ENCODE data around the gene HMCES. TPM values are rescaled to one million over a fixed set of nuclear protein-coding genes. Genes with fewer than 3 reads are reported as not detected.

HMCES gene, protein sequence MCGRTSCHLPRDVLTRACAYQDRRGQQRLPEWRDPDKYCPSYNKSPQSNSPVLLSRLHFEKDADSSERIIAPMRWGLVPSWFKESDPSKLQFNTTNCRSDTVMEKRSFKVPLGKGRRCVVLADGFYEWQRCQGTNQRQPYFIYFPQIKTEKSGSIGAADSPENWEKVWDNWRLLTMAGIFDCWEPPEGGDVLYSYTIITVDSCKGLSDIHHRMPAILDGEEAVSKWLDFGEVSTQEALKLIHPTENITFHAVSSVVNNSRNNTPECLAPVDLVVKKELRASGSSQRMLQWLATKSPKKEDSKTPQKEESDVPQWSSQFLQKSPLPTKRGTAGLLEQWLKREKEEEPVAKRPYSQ
- 22.1 and 22.5 TPM in 2 replicates for total RNA-seq
- 42.2 TPM for total RNA-seq (2013)
- polyA plus RNA-seq: 35.6 and 67.9 TPM in 2 replicates
- 33.7 and 62.5 TPM in 2 replicates for polyA minus RNA-seq

DNA sequence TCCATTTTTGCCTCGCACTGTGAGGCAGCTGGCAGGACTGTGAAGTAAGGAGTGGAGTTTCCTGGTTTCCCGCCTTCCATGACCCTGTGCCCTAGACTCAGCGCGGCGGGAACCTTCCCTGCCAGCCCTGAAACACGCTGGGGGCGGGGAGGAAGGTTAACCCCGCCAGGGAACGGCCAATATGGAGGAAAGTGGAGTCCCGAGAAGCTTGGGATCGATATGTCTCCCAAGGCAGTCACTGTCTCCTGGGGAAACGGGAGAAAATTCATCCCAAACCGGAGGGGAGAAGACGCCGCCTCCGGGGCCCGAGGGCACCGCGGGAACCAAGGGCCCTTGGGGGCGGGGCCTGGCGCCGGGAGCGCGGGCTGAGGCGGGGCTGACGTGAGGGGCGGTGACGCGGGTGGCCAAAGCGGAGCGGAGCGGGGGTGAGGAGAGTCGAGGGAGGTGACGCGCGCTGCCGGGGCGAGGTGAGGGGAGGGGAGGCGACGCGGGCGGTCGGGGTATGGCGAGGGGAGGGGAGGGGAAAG is at the start of gene HMCES:
Gene HMCES (plus strand): TSS at position 432 of the 527 bp plus-strand sequence. CDS start 863 bp downstream, outside the sequence.
- Mint-ChIP-seq H3K4me1 (peaks cover 73% of the 10 kb centered on the region), H3K4me3 (peak within 1 kb of the TSS; percentile 95), H3K27me3 (peaks cover 5% of the 10 kb centered on the region), H3K9me3 (ENCODE audit: insufficient read depth) (no peaks in the 10 kb centered on the region), H3K27ac (peak within 1 kb of the TSS; percentile 91)
- DNase-seq (peak; percentile 94), ATAC-seq (ENCODE audit: low read depth) (peak; percentile 72)
- Histone ChIP-seq H2AFZ (ENCODE audit: insufficient read depth, low read depth, low read length, poor library complexity, severe bottlenecking) (peak within 1 kb of the TSS; percentile 75), H3K9ac (ENCODE audit: low read length) (peak within 1 kb of the TSS; percentile 88), H4K20me1 (ENCODE audit: control insufficient read depth, insufficient read depth, low read length, poor library complexity, severe bottlenecking) (peaks cover 34% of the 10 kb centered on the region), H3K4me2 (replicated peaks; ENCODE audit: low read depth, low read length, poor library complexity, severe bottlenecking) (peak within 1 kb of the TSS; percentile 97), H3K4me1 (ENCODE audit: control insufficient read depth in 2 of 2, insufficient read depth in 2 of 2, low read length in 2 of 2) (peaks cover 67 to 73% of the 10 kb centered on the region in 2 donors), H3K9me3 (ENCODE audit: control extremely low read depth in 1 of 3, control insufficient read depth in 2 of 3, insufficient read depth in 1 of 3, low read length in 2 of 3) (no peaks in the 10 kb centered on the region), H3K36me3 (replicated peaks in 1 of 2; ENCODE audit: control extremely low read depth in 1 of 2, control insufficient read depth in 1 of 2, extremely low read depth in 1 of 2, insufficient read depth in 2 of 2, low read length in 1 of 2) (peaks cover 4 to 24% of the 10 kb centered on the region in 2 experiments), H3K27me3 (replicated peaks in 1 of 4; ENCODE audit: control extremely low read depth in 1 of 4, control insufficient read depth in 3 of 4, insufficient read depth in 4 of 4, low read length in 3 of 4) (peaks cover 0 to 4% (median 0%) of the 10 kb centered on the region in 4 experiments), H3K4me3 (ENCODE audit: control extremely low read depth in 1 of 5, extremely low read depth in 1 of 5, insufficient read depth in 1 of 5, low read depth in 2 of 5, low read length in 4 of 5) (peak within 1 kb of the TSS; percentile 79 to 92 (median 88)), H3K27ac (ENCODE audit: low read length in 2 of 2) (peak within 1 kb of the TSS; percentile 86), H3K79me2 (ENCODE audit: control insufficient read depth, insufficient read depth, low read length) (peaks cover 17% of the 10 kb centered on the region)
- under 1% methylated on average over 43 of the region's 44 CpGs for WGBS (ENCODE audit: insufficient coverage)
- TF ChIP-seq, protein P1, sequence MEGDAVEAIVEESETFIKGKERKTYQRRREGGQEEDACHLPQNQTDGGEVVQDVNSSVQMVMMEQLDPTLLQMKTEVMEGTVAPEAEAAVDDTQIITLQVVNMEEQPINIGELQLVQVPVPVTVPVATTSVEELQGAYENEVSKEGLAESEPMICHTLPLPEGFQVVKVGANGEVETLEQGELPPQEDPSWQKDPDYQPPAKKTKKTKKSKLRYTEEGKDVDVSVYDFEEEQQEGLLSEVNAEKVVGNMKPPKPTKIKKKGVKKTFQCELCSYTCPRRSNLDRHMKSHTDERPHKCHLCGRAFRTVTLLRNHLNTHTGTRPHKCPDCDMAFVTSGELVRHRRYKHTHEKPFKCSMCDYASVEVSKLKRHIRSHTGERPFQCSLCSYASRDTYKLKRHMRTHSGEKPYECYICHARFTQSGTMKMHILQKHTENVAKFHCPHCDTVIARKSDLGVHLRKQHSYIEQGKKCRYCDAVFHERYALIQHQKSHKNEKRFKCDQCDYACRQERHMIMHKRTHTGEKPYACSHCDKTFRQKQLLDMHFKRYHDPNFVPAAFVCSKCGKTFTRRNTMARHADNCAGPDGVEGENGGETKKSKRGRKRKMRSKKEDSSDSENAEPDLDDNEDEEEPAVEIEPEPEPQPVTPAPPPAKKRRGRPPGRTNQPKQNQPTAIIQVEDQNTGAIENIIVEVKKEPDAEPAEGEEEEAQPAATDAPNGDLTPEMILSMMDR (IDR thresholded peaks at IDR 0.05): no peak
- no peak for TF ChIP-seq EZH2 (IDR thresholded peaks at IDR 0.05; ENCODE audit: borderline replicate concordance, insufficient read depth, low read depth, low read length, poor library complexity, severe bottlenecking)
- POLR2A ChIA-PET: interaction anchor here (1.2 to 4.4 kb wide), 4 partner anchors 28 to 262 kb away, joined by 3 to 30 read pairs (median 5); a partner anchor contains a TSS
- CTCF ChIA-PET: interaction anchor here (1.0 to 8.2 kb wide), 2 partner anchors 33 to 38 kb away, joined by 3 to 58 read pairs; a partner anchor contains a TSS
- intact Hi-C loops (cut with micrococcal nuclease): loop anchor here (1.0 to 10.0 kb wide), 4 partner anchors 116 to 298 kb away; partner anchors contain the start of genes ISY1 and MBD4

All from B cell (primary cell).